ENCODE data around the gene ACAP1.
"Not testable (repeated sequence)": the region's sequence is repeated elsewhere in the genome, so short reads cannot be mapped to it uniquely, and the experiment has no call there.

- not testable (repeated sequence) for TF ChIP-seq POLR2A (IDR thresholded peaks at IDR 0.05; ENCODE audit: low read length); GATA1 (IDR thresholded peaks at IDR 0.05; ENCODE audit: low read depth, low read length)
These were observed 1.3 kb downstream of the ACAP1 start for GRCh38 chr17:7337600-7337999.

Measured in erythroblast (primary cell).